Skeletal muscle cell (primary cell): ENCODE data around the gene USP12.

Experiments used
- DNase-seq: peaks from one replicate; pipeline ENCODE4 v3.0.0-alpha.2; 2010; ENCODE audit warnings: low read depth
- H3K4me3 ChIP-seq: 2 replicates; pipeline ENCODE4 v1.5.1; 2011; ENCODE audit warnings: low read depth, mild to moderate bottlenecking, control low read depth, low read length, moderate library complexity

The USP12 gene

DNA sequence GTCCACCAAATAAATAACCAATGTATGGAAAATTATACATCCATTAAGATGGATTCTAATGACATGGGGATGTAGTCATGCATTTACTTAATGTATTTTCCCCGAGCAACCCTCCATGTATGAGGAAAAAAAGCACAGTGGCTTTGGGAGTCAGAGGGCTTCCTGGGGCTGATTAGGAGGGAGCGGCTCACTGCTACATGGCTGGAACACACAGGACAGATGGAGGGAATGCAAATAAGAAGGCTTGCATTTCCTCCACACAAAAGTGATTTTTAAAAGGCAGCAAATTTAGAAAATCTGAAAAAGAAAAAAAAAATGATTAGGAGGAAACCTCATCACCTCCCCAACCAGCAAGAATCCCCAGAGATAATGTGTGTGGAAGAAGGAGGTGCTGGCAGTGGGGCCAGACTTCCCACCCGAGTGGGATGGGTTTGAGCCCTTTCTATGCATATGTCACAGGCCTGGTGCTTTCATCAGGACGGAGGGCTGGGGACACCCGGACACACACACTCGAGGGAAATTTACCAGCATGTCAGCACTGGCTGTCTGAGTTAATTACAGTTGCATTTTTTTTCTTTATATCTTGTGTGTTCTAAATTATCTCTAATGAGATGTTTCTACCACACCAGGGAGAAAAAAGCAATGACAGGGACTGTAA is 118.9 kb downstream of the USP12 start:
- no peak for DNase-seq
- no peak overlapping the region for H3K4me3 ChIP-seq

- DNase-seq: no peak
- H3K4me3 ChIP-seq: no peak overlapping the region
These were observed 124.5 kb downstream of the USP12 start for GRCh38 chr13:27047081-27047480.

DNA sequence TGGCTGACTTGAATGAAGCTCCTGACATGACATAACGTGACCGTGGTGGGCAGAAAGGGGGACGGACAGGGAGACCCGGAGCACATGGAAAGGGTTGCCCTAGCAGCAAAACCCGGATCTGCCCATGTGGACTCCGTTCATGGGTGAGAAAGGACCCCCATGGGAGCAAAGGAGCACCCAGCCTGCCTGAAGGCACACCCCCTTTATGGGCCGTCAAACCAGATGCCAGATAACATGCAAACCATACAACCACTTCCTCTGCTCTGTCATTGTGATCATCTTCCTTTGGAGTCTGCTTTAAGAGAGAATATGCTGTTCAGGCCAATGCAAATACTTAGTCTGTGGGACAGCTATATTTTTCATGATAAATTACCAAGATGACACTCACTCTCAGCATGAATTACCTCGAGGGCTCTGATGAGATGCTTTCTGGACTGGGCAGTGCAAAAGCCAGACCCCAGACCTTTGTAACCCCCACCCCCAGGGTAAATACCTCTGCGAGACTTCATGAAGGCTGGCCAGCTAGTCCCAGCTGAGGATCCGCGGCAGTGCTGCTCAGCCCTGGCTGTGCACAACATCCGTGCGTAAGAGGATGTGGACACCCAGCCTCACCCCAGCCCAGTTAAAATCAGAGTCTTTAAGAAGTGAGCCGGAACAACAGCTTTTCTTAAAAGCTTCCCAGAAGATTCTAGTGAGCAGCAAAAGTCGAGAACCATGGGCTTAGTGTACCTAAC is 126.6 kb downstream of the USP12 start:
- H3K4me3 ChIP-seq: no peak overlapping the region
- DNase-seq: no peak

DNA sequence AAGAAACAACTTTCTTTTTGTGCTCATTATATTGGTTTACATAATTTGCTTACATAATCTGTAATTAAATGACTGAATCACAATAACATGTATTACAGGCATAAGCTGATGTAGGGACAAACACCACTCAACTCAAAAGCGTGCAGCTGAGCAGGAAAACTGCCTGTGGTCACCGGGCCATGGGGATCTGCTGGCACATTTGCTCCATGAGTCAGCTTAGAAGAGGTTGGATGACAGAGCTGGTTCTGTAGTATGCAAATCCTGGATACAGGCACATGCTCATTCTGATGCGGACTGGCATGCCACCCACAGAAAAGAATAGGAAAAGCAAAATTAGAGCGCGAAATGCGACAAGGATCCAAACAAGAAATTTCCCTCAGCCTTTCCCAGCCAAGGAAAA is 128.6 kb downstream of the USP12 start:
- peak; percentile 91 for DNase-seq
- H3K4me3 ChIP-seq: no peak overlapping the region

DNA sequence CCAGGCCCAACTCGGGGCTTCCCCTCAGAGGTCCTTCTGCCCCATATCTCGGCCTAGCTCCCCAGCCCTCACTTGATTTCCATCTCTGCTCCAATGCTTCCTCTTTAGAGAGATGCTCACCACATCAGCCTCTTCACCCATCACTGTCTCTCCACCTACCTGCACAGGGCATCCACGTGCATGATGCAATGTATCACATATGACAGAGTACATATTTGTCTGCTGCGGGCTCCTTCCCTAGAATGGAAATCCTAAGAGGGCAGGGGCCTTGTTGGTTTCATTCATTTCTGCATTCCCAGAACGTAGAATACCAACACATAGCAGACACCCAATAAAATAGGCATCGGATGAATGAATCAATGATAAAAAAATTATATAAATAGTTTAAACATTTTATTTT is 130.3 kb downstream of the USP12 start:
- DNase-seq: no peak
- H3K4me3 ChIP-seq: no peak overlapping the region

DNA sequence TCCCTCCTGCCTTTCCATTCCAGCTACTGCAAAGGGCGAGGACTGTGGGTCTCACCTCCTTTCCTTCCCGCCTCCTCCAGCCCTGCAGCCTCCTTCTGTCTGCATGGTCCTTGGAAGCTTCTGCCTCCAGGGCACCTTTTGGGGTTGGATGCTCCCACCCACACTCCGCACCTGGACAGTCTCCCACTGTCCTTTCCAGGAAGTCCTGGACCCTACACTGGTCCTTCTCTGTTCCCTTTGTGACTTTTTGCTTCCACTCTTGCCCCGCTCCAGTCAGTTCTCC is 130.8 kb downstream of the USP12 start:
- no peak for DNase-seq
- no peak overlapping the region for H3K4me3 ChIP-seq

DNA sequence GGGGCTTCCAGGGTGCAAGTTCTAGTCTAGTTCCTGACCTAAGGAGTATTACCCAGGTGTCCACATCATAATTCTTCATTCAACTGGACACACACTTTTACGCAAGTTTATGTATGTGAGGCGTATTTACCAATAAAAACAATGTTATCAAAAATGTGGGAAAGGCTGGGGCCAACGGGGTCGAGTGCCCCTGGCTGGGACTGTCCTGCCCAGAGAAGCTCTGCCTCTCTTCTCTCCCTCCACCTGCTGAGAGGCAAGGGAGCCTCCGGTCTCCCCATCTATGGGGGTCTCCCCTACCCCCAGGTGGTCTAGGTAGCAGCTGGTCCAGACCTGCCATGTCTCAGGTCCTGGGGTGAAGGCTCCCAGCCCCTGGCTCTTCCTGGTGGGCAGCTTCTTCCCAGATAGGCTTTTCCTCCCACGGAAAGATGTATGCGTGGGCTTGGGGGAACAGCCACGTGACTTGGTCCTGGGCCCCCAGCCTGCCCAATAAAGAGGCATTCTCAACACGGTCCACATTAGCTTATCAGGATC is 132.4 kb downstream of the USP12 start:
- no peak overlapping the region for H3K4me3 ChIP-seq
- no peak for DNase-seq

- no peak overlapping the region for H3K4me3 ChIP-seq
- DNase-seq: peak; percentile 17
These were observed 133.3 kb downstream of the USP12 start for GRCh38 chr13:27038323-27038722.

- no peak for DNase-seq
- no peak overlapping the region for H3K4me3 ChIP-seq
These were observed 134.0 kb downstream of the USP12 start for GRCh38 chr13:27037571-27037970.

DNA sequence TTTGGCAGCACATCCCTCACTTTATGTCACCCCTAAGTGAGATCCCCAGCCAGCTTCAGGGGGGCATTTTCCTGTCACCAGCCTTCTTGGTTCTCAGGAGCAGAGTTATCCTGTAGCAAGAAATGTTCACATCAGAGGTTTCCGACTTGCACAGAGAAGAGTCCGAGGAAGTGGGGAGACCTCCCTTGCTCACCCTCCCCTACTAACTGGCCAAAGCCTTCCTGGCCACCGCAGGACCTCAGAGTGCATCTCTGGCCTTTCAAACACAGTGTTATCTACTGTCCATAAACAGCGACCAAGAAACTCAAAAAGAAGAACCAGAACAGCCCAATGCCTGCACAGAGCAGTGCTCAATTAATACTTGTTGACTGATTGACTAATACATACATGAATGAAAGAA is 134.4 kb downstream of the USP12 start:
- DNase-seq: no peak
- H3K4me3 ChIP-seq: no peak overlapping the region

- DNase-seq: no peak
These were observed 135.2 kb downstream of the USP12 start for GRCh38 chr13:27036236-27036981.

GRCh38 chr13:27035892-27036235 is 135.7 kb downstream of the USP12 start:
- no peak overlapping the region for H3K4me3 ChIP-seq
- no peak for DNase-seq

More at GRCh38 chr13:27036236-27036981, 135.2 kb downstream of the USP12 start:
- no peak overlapping the region for H3K4me3 ChIP-seq

DNA sequence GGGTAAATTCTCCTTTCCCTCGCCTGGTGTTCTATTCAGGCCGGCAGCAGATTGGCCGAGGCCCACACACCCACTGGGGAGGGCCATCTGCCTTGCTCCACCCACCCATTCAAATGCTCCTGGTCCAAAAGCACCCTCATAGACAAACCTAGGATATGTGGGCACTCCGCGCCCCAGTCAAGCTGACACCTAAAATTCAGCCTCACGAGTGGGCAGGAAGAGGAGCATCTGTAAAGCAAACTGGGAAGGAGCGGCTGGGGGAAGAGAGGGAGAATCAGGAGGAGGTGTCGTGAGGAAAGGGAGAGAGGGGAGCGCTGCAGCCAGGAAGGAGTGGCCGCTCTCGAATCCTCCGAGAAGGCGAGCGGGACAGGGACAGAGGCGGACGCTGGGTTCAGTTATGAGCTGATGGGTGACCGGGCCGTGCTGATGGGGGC is 136.9 kb downstream of the USP12 start:
- no peak for DNase-seq
- H3K4me3 ChIP-seq: no peak overlapping the region

DNA sequence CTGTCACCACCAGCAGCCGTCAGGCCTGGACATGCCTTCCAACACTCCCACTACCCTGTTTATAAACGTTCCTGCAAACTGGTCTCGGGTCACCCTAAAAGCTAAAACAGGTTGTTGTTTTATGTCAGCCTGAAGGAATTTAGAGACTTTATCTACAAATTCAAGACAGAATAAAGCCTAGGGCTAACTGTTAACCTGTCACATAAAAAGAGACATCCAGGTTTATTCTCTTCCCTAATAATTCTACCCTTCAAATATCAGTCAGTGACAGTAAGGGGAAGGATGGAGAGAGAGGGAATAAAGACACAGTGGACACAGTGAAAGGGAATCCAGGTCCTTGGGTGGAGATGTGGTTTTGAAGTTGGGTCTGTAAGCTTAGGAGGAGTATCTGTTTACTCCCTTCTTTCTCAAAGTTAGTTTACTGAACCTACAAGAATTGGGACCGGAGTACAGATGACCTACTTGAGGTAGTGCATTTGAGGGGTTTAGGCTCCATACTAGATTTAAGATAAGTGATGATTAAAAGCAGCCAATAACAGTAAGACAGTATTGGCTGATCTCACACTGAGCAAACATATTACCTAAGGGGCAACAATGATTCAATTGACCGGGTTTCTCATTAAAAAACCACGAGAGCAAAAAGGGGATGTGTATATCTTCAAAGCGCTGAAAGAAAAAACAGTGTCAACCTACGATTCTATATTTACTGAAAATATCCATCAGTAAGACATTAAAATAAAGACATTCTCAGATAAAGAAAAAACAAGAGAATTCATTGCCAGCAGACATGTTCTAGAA is 142.7 kb downstream of the USP12 start:
- no peak for DNase-seq

DNA sequence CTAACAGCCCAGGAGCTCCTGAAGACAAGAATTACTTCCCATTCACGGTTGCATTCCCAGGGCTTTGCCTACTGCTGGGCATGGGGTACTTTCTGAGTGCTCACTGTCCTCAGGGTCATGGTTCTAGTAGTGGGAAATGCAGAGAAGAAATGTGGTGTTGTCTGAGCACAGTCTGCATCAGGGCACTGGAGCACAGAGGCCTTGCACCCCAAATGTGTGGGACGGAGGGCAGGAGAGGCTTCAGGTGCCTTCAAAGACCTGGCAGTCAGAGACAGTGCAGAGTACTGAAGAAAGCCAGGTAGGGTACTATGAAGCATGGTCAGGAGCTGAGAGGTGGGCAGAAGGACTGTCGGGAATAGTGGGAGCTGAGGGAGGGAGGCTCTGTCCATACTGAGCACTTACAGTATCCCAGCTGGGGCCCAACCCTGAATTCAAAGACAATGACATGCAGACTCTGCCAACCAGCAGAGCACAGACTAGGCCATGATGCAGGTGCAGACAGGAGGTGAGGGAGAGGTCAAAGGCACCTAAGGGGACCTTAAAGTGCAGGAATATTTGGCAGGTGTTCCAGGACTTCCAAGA is 144.4 kb downstream of the USP12 start:
- H3K4me3 ChIP-seq: no peak overlapping the region
- no peak for DNase-seq

More for the DNA sequence above, 142.7 kb downstream of the USP12 start:
- no peak overlapping the region for H3K4me3 ChIP-seq

- DNase-seq: no peak
- H3K4me3 ChIP-seq: no peak overlapping the region
These were observed 145.2 kb downstream of the USP12 start for GRCh38 chr13:27026396-27026795.

- no peak overlapping the region for H3K4me3 ChIP-seq
- DNase-seq: no peak
These were observed 146.7 kb downstream of the USP12 start for GRCh38 chr13:27024776-27025492.

GRCh38 chr13:27024074-27024461 is 147.5 kb downstream of the USP12 start:
- no peak overlapping the region for H3K4me3 ChIP-seq
- no peak for DNase-seq
